Measurements from ENCODE around the gene DNAH17.

Gene DNAH17

DNA sequence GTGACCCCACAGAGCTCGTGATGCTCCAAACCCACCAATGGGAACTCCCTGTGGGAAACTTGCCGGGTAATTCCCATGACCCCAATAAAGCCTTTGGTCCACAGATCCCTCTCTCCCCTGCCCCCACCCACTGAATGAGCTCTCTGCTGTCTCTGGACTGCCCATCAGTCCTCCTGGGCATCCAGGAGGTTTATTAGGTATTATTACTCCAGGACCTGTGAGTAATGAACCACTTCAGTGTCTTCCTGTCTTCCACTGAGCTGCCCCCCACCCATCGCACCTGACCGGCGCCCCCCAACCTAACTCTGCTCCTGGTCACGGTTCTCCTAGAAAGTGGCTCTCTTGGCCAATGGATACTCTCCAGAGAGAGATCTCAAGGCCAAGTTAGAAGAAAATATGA is 28.7 kb upstream of the DNAH17 start:
- no peak for DNase-seq (ENCODE audit: low spot score)

DNA sequence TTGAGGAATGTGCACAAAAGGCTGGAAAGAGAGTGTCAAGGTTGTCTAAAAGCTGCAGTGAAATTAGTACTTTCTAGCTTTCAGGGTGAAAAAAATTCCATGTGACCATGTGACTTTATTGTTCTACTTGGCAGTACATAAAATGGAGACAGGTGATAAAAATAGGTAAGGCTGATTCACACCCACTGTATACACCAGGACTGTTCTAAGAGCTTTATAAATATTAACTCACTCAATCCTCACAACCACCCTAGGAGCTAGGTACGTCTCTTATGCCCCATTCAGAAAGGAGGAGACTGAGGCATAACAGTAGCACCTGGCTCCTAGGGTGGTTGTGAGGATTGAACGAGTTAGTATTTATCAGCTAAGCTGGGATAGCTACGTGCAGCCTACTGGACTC is 28.2 kb upstream of the DNAH17 start:
- no peak for DNase-seq (ENCODE audit: low spot score)

DNA sequence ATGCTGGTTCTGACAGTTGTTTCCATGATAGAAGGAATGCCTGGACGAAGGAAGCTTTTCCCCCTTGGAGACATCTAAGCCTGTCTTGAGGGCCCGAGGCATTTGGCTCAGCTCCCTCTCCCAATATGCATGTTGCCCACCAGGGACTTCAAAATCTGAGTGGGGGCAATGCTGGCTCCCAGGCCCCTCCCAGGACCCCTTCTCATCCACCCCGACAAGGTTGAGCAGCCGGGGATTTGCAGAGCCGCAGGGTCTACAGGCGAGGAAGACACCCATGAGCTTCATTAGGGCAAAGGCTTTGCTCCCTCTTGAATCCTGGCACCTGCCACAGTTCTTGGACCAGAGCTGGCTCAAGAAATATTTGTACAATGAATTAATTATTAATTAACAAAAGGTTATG is 25.1 kb upstream of the DNAH17 start:
- no peak for DNase-seq (ENCODE audit: low spot score)

DNA sequence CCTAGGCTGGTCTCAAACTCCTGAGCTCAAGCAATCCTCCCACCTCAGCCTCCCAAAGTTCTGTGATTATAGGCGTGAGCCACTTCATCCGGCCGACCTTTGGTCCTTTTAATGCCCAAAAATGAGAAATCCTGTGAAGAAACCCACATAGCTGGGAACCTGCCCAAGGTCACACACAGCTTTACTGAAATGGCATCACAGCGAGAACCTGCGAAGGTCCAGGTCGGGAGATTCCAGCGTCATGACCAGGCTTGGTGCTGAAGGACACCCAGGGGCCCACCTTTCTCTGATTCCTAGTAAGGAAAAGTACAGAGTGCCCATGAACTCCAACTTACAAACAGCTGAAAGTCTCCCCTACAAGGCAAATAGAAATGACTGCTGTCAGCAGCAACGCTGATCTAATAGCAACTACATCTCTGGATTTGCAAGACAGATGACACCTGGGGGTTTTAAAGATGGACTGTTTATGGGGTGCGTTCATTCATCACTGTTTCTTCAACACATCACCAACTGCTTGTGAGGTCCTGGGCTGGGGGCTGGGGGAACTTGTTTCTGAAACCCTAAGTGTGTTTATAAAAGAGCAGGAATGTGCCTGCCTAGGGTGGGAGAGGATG is 24.5 kb upstream of the DNAH17 start:
- no peak for DNase-seq (ENCODE audit: low spot score)

DNA sequence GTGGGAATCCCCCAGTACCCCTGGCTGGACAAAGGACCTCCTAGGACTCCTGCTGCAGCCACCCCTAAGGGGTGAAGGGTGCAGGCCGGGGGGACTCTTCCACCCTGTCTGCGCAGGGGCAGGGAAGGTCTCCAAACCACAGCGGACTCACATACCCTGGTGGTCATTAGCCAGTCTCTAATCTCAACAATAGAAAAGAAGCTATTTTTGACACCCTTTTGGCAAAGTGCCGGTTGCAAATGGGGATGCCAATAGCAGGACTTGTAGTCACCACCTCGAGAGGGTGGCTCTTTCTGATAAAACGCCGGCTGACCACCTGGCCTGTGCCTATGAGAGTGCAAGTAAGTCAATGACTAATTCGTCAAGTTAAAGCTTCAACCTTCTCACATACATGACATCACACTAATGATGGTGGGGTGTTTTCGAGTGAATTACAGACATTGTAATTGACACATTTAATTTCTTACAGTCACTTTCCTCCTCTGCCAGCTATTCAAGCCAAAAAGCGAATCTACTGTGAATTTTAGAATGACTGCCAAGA is 23.1 kb upstream of the DNAH17 start:
- DNase-seq (ENCODE audit: low spot score) = no peak

DNA sequence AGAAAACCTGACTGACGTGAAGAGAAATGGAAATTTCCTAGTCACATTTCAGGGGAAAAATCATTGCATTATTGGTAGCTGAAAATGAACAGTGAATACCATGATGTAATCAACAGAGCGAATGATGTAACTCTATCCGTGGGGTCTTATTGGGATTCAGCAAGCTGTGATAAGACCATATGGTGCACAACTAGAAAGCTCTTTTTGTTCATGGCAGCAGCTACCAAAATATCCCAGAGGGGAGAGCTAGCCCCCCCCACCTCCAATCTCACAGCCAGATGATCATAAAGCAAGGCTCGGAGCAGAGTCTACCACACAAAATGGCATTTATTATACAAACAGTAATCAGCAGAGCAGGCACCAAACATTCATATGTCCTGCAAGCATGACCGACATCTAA is 22.2 kb upstream of the DNAH17 start:
- no peak for DNase-seq (ENCODE audit: low spot score)

DNA sequence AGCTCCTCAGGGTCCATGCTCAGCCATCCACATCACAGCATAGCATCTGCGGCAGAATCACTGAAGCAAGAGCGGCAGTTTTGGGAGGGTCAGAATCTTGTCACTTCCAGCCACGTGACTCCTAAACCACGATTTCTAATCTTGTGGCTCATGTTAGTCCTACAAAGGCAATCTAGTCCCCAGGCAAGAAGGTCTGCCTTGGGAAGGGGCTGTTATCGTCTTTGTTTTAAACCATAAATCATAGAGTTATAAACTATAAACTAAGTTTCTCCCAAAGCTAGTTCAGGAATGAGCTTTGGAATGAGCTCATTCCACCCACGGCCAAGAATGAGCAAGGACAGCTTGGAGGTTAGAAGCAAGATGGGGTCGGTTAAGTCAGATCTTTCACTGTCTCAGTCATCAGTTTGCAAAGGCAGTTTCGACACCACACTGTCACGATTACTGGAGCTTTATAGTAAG is 20.8 kb upstream of the DNAH17 start:
- no peak for DNase-seq (ENCODE audit: low spot score)

DNA sequence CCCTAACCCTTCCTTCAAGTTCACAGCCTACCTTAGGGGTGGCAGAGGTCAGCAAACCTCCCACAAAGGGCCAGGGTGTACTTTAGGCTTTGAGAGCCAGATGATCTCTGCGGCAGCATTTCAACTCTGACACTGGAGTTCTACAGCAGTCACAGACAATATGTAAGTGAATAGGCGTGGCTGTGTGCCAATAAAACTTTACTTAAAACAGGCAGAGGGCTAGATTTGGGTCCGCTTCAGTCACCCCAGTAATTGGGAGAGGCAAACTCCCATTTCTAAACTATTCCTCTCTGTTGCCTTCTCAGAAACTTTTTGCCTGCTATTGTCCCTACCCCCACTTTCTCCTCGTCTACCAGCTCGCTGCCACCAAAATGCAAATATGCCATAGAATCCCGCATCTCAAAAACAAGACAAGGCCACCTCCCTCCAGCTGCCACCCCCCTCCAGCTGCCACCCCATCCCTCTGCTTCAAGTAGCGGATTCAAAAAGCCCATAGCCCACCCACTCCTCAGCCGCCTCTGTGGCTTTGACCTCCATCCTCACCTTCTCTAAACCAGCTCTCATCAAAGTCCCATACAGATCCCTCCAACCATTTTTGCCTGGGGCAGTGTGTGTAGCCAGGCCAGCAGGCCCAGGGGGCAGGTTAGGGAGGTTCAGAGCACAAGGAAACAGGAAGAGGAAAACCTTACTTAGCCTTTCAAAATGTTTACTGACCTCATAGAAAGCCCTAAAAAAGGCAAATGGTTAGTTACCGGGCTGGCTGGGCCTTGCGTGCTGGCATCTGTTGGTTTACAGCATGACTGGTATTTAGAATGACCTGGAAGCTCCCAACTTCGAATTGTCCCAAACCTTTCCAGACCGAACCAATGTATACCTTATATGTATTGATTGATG is 19.9 kb upstream of the DNAH17 start:
- no peak for DNase-seq (ENCODE audit: low spot score)

DNA sequence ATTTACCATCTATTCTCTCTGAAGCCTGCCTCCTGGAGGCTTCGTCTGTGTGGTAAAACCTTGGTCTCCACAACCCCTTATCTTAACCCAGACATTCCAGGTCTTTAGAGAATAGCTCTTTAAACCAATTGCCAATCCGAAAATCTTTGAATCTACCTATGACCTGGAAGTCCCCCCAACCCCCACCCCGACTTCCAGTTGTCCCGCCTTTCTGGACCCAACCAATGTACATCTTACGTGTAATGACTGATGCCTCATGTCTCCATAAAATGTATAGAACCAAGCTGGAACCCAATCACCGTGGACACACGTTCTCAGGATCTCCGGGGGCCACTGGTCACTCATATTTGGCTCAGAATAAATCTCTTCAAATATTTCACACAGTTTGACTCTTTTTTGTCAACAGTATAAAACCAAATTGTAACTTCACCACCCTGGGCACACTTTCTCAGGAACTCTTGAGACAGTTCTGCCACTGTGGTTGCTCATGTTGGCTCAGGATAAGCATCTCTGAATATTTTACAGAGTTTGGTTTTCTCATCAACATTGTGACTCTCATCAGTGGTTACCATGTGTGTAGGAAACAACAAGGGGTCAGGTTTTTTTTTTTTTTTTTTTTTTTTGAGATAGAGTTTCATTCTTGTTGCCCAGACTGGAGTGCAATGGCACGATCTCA is 18.1 kb upstream of the DNAH17 start:
- DNase-seq (ENCODE audit: low spot score) = no peak

DNA sequence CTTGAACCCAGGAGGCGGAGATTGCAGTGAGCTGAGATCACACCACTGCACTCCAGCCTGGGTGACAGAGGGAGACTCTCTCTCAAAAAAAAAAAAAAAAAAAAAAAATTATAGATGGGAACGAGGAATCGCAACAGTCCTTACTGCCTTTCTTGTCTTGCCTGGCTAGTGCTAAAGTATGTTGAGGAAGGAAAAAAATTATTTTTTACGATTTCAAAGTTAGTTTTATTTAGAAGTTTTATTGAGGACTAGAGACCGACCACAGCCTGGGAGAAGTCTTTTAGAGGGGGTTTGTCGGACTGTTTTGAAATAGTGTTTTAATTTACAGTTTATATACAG is 15.8 kb upstream of the DNAH17 start:
- no peak for DNase-seq (ENCODE audit: low spot score)

DNA sequence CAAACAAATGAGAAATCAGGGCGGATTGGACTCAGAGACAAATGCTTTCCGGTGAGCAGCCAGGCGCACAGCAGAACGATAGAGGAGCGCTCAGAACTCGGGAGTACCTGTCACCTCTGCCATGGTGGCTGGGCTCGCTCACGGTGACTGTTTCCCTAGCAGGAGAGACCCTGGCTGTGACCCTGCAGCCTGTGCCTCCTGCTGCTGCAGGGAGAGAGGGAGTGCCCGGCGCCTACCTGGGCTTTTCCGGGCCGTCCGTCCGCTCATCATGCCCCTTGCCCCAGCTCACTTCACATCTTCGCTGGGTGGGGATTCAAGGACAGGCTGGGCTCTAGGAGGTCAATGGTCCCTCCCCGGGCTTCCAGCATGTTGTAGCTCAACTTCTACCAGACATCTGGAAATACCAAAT is 14.1 kb upstream of the DNAH17 start:
- no peak for DNase-seq (ENCODE audit: low spot score)

DNA sequence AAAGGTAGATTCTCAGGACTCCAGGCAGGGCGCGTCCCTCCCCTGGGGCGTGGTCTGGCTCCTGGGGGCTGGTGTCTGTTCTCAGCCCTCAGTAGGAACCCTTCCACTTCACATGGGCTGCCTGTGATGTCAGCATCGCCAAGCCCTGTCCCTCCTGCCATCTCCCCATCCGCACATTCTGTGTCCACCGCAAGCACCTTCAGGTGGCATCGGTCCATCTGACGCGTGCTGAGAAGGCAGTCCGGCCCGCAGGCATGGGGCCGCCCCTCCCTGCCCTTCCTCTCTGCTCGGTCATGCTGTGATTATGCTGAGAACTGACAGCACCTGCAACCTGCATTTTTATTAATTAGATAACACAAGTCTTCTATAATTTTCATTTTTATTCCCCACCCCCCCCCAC is 12.7 kb upstream of the DNAH17 start:
- DNase-seq (ENCODE audit: low spot score) = no peak

DNA sequence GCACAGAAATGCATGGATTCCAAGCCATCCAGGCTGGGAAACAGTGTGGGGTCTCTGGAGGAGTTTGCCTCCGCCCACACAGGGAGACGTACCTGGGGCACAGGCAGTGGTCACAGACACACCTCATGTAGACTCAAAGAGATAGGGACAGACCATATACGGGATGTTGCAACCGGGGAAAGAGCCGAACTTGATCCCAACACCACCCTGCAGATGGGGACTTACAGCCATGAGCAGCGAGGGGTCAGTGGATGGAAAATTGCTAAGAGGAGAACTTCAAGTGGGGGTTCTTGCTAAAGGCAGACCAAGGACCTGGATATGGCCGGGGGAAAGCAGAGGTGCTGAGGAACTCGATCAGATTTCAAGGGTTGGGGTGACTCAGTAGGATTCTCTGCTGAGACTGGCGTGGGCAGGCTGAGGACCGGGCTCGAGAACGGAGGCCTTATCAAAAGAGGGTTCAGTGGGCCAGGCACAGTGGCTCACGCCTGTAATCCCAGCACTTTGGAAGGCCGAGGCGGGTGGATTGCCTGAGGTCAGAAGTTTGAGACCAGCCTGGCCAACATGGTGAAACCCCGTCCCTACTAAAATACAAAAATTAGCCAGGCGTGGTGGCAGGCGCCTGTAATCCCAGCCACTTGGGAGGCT is 12.0 kb upstream of the DNAH17 start:
- DNase-seq (ENCODE audit: low spot score) = no peak

DNA sequence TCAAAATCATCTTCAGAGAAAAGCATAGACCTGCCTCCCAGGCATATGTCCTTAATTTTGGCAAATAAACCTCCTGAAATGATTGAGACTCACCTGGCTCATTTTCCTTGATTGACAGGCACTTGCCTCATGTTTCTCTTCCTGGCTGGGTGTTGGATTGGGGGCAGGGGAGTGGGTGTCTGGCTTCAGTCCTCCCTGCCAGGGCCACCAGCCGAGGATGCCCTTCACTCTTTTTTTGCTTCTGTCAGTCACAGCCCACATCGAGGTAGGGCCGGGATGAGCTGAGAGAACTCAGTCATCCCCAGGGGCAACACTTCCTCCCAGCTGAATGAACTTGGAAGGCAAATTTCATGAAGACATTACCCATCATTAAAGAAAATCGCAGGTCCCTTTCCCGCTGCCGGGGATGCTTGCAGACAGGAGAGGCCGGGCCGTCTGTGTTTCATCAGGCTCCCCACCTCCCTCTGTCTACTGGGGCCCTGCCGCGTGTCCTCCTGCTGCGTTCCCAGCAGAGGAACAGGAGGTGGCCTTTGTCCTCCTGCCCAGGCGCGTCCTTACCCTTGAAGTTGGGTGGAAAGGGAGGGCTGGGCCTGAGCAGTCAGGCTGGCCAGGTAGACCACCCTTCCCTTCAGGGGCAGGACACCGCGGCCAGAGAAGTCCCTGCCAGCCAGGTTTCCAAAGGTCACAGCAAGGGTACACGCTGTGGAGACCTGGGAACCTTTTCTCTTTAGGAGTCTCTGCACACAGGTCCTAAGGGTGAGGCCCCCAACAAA is 11.2 kb upstream of the DNAH17 start:
- no peak for DNase-seq (ENCODE audit: low spot score)

DNA sequence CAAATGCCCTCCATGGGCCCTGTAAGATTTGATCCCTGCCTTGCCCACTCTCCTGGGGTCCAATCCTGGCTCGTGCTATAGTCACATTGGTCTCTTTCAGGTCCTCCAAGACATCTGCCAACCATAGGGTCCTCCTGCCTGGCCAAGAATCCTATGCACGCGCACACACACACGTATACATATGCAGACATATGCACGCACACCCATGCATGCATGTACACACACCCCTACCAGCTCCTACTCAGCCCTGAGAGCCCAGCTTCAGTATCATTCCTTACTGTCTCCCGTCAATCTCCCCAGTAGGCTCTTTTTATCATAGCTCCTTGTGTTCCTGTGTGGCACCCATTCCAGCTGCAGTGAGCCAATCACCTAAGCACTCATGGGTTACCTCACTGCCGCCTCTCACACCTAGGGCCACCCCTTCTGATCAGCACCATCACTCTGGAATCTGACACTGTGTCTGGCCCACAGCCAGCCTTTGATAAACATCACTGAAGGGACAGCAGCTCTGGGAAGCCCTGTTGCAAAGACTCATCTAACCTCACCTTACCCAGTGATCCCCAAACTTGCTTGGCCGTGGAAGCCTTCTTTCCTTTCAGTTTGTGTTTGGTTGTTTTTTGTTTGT is 7.9 kb upstream of the DNAH17 start:
- no peak for DNase-seq (ENCODE audit: low spot score)

DNA sequence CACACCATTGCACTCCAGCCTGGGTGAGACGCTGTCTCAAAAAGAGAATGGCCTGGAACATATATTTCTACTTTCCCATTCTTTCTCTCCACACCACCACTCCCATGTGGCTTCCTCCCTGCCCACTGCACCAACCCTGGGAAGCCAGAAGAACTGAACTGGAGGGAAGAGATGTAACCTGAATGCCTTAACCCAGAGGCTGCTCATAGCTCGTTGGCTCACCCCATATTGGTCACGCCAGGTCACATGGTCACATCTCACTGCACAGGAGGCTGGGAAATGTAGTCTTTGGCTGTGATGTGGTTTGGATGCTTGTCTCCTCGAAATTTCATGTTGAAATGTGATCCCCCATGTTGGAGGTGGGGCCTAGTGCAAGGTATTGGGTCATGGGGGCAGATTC is 5.9 kb upstream of the DNAH17 start:
- peak; percentile 10 for DNase-seq (ENCODE audit: low spot score)

DNA sequence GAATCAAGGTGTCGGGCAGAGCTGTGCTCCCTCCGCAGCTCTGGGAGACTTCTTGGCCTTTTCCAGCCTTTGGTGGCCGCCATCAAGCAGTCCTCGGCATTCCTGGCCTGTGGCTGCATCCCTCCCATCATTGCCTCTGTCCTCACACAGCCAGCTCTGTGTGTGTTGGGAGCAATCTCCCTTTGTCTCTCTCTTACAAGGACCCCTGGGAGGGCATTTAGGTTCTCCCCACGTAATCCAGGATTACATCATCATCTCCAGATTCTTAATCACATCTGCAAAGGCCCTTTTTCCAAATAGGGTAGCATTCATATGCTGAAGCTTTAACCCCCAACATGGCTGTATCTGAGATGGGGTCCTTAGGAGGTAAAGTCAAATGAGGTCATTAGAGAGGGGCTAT is 4.1 kb upstream of the DNAH17 start:
- no peak for DNase-seq (ENCODE audit: low spot score)

DNA sequence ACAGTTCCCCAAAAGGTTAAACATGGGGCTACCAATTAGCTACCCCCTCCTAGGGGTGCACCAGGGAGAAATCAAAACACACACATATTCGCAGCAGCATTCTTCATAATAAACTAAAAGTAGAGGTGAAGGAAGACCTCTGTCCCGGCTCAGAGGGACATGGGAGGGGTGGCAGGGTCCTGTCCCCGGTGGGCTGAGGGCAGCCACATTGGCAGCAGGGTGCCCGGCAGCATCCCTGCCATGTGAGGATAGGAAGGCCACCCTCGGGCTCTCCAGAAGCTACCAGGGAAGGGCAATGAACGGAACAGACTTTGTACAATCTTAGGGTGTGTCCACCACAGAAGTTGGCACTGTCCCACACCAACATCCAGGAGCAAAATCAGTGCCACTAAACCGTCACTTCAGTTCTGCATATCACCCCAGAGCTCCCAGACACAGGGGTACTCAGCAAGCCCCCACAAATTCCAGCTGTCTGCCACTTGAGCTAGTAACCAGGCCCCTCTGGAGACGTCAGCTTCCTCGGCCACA is 3.1 kb upstream of the DNAH17 start:
- DNase-seq (ENCODE audit: low spot score) = no peak

DNA sequence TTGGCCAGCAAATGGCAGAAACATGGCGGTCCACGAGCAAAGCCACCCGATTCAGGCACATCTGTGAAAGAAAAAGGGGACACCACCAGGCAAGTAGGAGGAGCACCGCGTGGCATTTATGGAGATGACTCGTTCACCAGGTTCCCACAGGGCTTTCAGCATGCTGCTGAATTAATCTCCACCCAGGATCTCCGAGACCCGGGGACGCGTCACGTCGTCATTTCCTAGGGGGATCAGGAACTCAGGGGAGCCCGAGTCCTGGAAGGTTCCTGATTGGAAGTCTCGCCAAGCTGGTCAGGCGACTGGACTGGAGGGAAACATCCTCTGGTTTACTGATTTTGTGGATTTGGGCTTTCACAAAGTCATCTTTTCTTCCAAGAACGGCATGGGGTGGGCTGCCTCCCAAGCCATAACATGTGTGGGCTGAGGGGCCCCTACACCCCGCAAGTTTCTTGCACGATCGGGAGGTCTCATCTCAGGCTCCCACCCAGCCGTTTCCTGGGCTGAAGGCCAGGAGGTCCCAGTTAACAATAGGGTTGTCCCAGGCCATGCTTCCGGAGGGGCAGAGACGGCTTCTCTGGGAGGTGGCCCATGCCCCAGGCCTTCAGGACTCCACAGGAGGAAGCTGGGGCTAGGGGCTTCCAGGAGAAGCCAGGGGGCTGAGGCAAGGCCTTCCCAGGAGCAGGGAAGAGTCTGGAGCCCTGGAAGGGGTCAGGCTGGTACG is 645 bp downstream of the DNAH17 start:
- no peak for DNase-seq (ENCODE audit: low spot score)

DNA sequence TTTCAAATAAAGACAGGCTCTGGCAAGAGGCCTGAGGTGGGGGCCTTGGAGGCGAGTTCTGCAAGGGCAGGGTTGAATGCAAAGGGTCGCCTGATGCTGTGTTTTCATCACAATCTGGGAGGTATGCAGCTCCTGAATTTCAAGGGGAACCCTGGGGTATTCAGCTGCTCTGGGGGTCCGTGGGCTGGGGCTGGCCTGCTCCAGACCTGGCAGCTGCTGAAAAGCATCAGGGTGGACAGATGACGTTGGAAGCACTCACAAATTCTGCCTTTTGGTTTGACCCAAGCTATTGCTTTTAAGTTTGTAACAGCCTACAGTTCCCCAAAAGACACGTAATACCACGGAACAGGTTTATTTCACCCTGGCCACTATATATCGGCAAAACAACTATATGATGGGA is 1.3 kb downstream of the DNAH17 start:
- DNase-seq (ENCODE audit: low spot score) = no peak
